ENCODE data around the gene GALNT10.

GALNT10 gene

GRCh38 chr5:154164249-154164581 is 26.3 kb upstream of the GALNT10 start:
- in situ Hi-C loops (cut with MboI; ENCODE audit: low pct_unique_long_range_greater_than_20kb, low sequenced_read_pairs, unreplicated experiment): no loop called here
- DNase-seq (ENCODE audit: low spot score): no peak
- TF ChIP-seq CTCF (IDR thresholded peaks at IDR 0.05; ENCODE audit: extremely low read depth, insufficient read depth, missing control alignments): no peak

- TF ChIP-seq CTCF (IDR thresholded peaks at IDR 0.05; ENCODE audit: extremely low read depth, insufficient read depth, missing control alignments): no peak
Measured at GRCh38 chr5:154165886-154166285, 24.6 kb upstream of the GALNT10 start.

GRCh38 chr5:154166901-154167791 is 23.4 kb upstream of the GALNT10 start:
- no peak for DNase-seq (ENCODE audit: low spot score)
- in situ Hi-C loops (cut with MboI; ENCODE audit: low pct_unique_long_range_greater_than_20kb, low sequenced_read_pairs, unreplicated experiment): no loop called here
- no peak for TF ChIP-seq CTCF (IDR thresholded peaks at IDR 0.05; ENCODE audit: extremely low read depth, insufficient read depth, missing control alignments)

More at GRCh38 chr5:154165886-154166285, 24.6 kb upstream of the GALNT10 start:
- DNase-seq (ENCODE audit: low spot score): no peak
- in situ Hi-C loops (cut with MboI; ENCODE audit: low pct_unique_long_range_greater_than_20kb, low sequenced_read_pairs, unreplicated experiment): no loop called here

- in situ Hi-C loops (cut with MboI; ENCODE audit: low pct_unique_long_range_greater_than_20kb, low sequenced_read_pairs, unreplicated experiment): no loop called here
- DNase-seq (ENCODE audit: low spot score): no peak
- TF ChIP-seq CTCF (IDR thresholded peaks at IDR 0.05; ENCODE audit: extremely low read depth, insufficient read depth, missing control alignments): no peak
Measured at GRCh38 chr5:154168395-154168794, 22.1 kb upstream of the GALNT10 start.

GRCh38 chr5:154172785-154173184 is 17.7 kb upstream of the GALNT10 start:
- DNase-seq (ENCODE audit: low spot score): no peak
- in situ Hi-C loops (cut with MboI; ENCODE audit: low pct_unique_long_range_greater_than_20kb, low sequenced_read_pairs, unreplicated experiment): loop anchor here (10.0 kb wide), 1 partner anchor 88 kb away; no protein-coding TSS in a partner anchor
- TF ChIP-seq CTCF (IDR thresholded peaks at IDR 0.05; ENCODE audit: extremely low read depth, insufficient read depth, missing control alignments): no peak

- DNase-seq (ENCODE audit: low spot score): no peak
- in situ Hi-C loops (cut with MboI; ENCODE audit: low pct_unique_long_range_greater_than_20kb, low sequenced_read_pairs, unreplicated experiment): loop anchor here (10.0 kb wide), 1 partner anchor 89 kb away; no protein-coding TSS in a partner anchor
- no peak for TF ChIP-seq CTCF (IDR thresholded peaks at IDR 0.05; ENCODE audit: extremely low read depth, insufficient read depth, missing control alignments)
Measured at GRCh38 chr5:154174091-154174490, 16.4 kb upstream of the GALNT10 start.

Measured in GM13977 (cell line).